KMS-11 (cell line): ENCODE results near the gene CA5B.
A peak's percentile ranks its signal among the peaks of the same experiment; 100 is the strongest.

ENCODE experiments used
- H2AFZ ChIP-seq: fragments of 200-600 bp; sonication (generic); 2 replicates; pipeline ENCODE4 v1.6.1; 2016; ENCODE audit warnings: antibody characterized with exemption, mixed run types, low read depth
- H3K27ac ChIP-seq: fragments of 200-600 bp; sonication (generic); 2 replicates; pipeline ENCODE4 v1.6.1; 2016; ENCODE audit warnings: mild to moderate bottlenecking, mixed run types
- H3K27me3 ChIP-seq: fragments of 200-600 bp; sonication (generic); 2 replicates; pipeline ENCODE4 v1.6.1; 2017; ENCODE audit warnings: mild to moderate bottlenecking, low read depth, mixed run types, moderate library complexity; ENCODE audit not compliant: insufficient read depth
- H3K36me3 ChIP-seq: fragments of 200-600 bp; sonication (generic); 2 replicates; pipeline ENCODE4 v1.6.1; 2017; ENCODE audit warnings: mild to moderate bottlenecking, mixed run types; ENCODE audit not compliant: insufficient read depth
- H3K4me1 ChIP-seq: fragments of 200-600 bp; sonication (generic); 2 replicates; pipeline ENCODE4 v1.6.1; 2016; ENCODE audit warnings: mild to moderate bottlenecking, low read depth, mixed run types; ENCODE audit not compliant: poor library complexity, severe bottlenecking
- H3K4me2 ChIP-seq: fragments of 200-600 bp; sonication (generic); 2 replicates; pipeline ENCODE4 v1.7.0; 2016; ENCODE audit warnings: mild to moderate bottlenecking, mixed run types
- H3K4me3 ChIP-seq: fragments of 200-600 bp; sonication (generic); IDR thresholded peaks from 2 replicates; pipeline ENCODE4 v1.6.1; 2017; ENCODE audit warnings: low read depth, low read length, mixed read lengths; ENCODE audit not compliant: insufficient read depth
- H3K79me2 ChIP-seq: fragments of 200-600 bp; sonication (generic); 2 replicates; pipeline ENCODE4 v1.6.1; 2016; ENCODE audit warnings: low read depth, mixed run types; ENCODE audit not compliant: insufficient read depth
- H3K9ac ChIP-seq: fragments of 200-600 bp; sonication (generic); 2 replicates; pipeline ENCODE4 v1.6.1; 2016; ENCODE audit warnings: mild to moderate bottlenecking, mixed run types
- H4K20me1 ChIP-seq: fragments of 200-600 bp; sonication (generic); 2 replicates; pipeline ENCODE4 v1.6.1; 2016; ENCODE audit warnings: mild to moderate bottlenecking, mixed run types; ENCODE audit not compliant: insufficient read depth
- TF ChIP-seq, protein P1 (sequence below): fragments of 200-600 bp; sonication (generic); conservative IDR thresholded peaks from 2 replicates; pipeline ENCODE4 v1.6.1; 2017; ENCODE audit warnings: low read depth, mild to moderate bottlenecking, antibody characterized with exemption, low read length, moderate library complexity, mixed read lengths

CA5B gene

DNA sequence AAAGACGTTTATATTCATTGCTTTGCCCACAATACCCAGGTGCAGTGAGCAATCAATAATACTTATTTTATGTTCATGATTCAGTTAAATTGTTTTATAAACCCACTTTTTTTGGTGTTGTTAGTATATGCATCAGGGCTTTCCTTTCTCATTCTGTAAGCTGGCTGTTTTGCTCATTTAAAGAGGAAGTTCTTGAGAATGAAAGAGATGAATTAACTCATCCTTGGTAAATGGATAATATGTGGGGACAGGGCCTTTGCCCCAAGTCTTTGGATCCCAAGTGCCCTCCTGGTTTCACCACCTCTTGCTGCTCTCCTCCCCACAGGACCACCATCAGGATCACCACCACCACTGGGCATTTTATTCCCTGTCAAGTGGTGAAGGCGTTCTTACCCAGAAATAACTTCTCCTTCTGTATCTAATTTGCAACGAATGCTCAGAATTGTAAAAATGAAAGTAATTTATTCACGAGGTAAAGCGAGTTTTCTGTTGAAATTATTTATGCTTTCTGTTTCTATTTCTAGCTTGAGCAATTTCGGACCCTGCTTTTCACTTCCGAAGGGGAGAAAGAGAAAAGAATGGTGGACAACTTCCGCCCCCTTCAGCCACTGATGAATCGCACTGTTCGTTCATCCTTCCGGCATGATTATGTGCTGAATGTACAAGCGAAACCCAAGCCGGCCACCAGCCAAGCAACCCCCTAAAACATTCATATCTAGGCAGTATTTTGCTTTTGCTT is 44.1 kb downstream of the CA5B start:
- Histone ChIP-seq H3K4me1 (peaks cover 10% of the 10 kb centered on the region), H2AFZ (peak overlapping the region; percentile 83), H3K4me2 (peak overlapping the region; percentile 78), H4K20me1 (no peaks in the 10 kb centered on the region), H3K79me2 (no peaks in the 10 kb centered on the region), H3K4me3 (no peak overlapping the region), H3K36me3 (no peaks in the 10 kb centered on the region), H3K27me3 (no peaks in the 10 kb centered on the region), H3K9ac (peak overlapping the region; percentile 46; the same call in 1 of the 2 replicates), H3K27ac (peak overlapping the region; percentile 77)
- TF ChIP-seq, protein P1, sequence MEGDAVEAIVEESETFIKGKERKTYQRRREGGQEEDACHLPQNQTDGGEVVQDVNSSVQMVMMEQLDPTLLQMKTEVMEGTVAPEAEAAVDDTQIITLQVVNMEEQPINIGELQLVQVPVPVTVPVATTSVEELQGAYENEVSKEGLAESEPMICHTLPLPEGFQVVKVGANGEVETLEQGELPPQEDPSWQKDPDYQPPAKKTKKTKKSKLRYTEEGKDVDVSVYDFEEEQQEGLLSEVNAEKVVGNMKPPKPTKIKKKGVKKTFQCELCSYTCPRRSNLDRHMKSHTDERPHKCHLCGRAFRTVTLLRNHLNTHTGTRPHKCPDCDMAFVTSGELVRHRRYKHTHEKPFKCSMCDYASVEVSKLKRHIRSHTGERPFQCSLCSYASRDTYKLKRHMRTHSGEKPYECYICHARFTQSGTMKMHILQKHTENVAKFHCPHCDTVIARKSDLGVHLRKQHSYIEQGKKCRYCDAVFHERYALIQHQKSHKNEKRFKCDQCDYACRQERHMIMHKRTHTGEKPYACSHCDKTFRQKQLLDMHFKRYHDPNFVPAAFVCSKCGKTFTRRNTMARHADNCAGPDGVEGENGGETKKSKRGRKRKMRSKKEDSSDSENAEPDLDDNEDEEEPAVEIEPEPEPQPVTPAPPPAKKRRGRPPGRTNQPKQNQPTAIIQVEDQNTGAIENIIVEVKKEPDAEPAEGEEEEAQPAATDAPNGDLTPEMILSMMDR = no peak

DNA sequence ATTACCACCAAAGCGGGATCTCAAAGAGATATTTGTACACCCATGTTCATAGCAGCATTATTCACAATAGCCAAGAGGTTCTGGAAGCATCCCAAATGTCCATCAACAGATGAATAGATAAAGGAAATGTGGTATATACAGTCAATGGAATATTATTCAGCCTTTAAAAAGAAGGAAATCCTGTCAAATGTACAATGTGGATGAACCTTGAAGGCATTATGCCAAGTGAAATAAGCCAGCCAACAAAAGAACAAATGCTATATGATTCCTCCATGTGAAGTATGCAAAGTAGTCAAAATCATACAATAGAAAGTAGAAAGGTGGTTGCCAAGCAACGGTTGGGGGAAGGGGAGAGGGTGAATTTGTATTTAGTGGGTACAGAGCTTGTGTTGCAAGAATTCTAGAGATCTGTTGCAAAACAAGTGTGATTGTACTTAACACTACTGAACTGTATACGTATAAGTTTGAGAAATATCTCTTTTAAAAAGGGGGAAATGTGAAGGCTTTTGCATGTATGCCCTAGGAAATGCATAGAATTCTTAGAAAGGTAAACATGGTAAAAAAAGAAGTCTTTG is 47.2 kb downstream of the CA5B start:
- no peaks in the 10 kb centered on the region for H3K36me3 ChIP-seq
- TF ChIP-seq, protein P1 = no peak
- H3K27ac ChIP-seq = no peak overlapping the region
- H3K4me2 ChIP-seq = no peak overlapping the region
- peaks cover 14% of the 10 kb centered on the region for H3K4me1 ChIP-seq
- H3K4me3 ChIP-seq = no peak overlapping the region
- H3K27me3 ChIP-seq = no peaks in the 10 kb centered on the region
- no peak overlapping the region for H3K9ac ChIP-seq
- H2AFZ ChIP-seq = no peak overlapping the region
- no peaks in the 10 kb centered on the region for H3K79me2 ChIP-seq
- no peaks in the 10 kb centered on the region for H4K20me1 ChIP-seq

DNA sequence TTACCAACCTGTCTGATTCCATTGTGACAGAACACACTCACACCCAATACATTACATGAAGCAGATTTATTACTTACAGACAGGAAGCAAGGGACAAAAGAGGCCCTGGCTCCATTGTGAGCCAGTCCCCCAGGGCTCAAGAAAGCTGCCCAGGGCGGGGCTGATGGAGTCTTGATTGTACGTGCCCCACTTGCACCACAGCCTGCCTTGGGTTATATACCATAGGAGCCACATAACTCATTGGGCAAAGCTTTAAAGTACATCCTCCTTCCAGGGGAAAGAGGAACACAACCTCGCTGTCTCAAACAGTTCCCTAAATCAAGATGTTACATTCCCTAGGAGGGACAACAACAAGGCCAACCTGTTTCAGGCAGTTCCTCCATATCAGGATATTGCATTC is 48.8 kb downstream of the CA5B start:
- Histone ChIP-seq H3K27ac (no peak overlapping the region), H3K9ac (no peak overlapping the region), H3K79me2 (no peaks in the 10 kb centered on the region), H2AFZ (no peak overlapping the region), H3K36me3 (no peaks in the 10 kb centered on the region), H3K4me3 (no peak overlapping the region), H3K4me2 (no peak overlapping the region), H4K20me1 (no peaks in the 10 kb centered on the region), H3K4me1 (peaks cover 10% of the 10 kb centered on the region), H3K27me3 (no peaks in the 10 kb centered on the region)
- TF ChIP-seq, protein P1 = no peak

DNA sequence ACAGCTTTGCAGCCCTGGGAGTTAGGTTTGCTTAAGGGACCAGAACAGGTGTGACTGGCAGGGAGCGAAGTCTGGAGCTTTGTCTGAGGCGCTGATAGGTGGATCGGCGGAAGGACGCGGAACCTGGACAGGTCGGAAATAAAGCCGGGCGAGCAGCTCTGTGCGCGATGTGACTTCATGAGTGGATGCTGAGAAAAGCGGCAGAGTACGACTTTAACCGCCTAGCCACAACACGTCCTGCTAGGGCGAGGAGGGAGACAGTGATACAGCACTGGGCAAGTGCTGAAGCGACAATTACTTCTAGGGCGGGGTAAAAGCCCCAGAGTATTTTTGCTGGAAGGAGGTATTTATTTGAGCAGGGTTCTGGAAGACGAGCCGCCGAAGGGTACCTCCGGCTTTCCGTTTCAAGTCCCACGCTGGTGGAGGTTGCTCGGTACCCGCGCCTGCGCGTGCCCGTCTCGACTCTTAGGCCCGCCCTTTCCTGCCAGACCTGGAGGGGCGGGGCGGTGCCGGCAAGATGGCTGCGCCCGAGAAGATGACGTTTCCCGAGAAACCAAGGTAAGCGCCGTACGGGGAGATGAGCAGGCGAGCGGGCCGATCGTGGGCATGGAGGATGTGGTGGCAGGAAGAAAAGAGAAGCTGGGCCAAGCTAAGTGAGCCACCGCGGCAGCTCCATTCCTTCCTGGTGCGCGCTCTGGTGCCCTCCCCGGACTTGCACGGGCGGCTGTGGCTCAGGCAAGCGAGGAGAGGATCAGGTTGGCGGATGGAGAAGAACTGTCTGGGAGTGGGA is 52.1 kb downstream of the CA5B start, which contains the start of gene ZRSR2:
Gene ZRSR2 (plus strand): TSS at position 506 of the 790 bp plus-strand sequence. CDS start 12 bp downstream, at position 518.
- Histone ChIP-seq H3K27ac (peak within 1 kb of the TSS; percentile 65), H2AFZ (peak within 1 kb of the TSS; percentile 88), H3K4me3 (no peak within 1 kb of the TSS), H3K27me3 (no peaks in the 10 kb centered on the region), H3K9ac (peak within 1 kb of the TSS; percentile 69), H3K36me3 (no peaks in the 10 kb centered on the region), H3K4me2 (peak within 1 kb of the TSS; percentile 91), H4K20me1 (no peaks in the 10 kb centered on the region), H3K79me2 (no peaks in the 10 kb centered on the region), H3K4me1 (peaks cover 4% of the 10 kb centered on the region)
- TF ChIP-seq, protein P1 = no peak
